Measurements from ENCODE around the gene ZNF668. TPM values are rescaled to one million over a fixed set of nuclear protein-coding genes. Genes with fewer than 3 reads are reported as not detected.

Gene ZNF668
- total RNA-seq, 1 donor from 2014 or later: 3.7 TPM

DNA sequence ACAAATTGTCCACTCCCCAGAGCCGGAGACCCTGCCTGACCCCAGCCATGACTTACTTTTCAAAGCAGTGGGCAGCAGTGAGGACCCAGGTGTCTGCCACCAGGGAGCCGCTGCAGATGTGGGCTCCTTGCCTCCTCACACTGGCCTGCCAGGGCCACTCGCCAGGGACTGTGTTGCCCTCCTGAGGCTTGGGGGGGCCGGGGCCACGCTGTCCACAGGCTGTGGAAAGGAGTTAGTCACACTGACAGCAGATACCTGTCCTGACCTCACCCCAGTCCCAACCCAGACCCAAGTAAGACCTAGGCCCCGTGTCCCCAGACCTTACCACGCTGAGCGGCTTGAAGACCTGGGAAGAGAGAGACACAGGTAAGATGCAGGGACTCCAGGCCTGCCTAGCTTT lies 13.4 kb upstream of the ZNF668 start:
- H3K4me2 ChIP-seq: no peak overlapping the region
- Mint-ChIP-seq H3K36me3 (peaks cover 7% of the 10 kb centered on the region), H3K9me3 (no peaks in the 10 kb centered on the region), H3K27me3 (ENCODE audit: insufficient read depth, low read depth) (peaks cover 5% of the 10 kb centered on the region), H3K27ac (no peak overlapping the region), H3K4me1 (no peaks in the 10 kb centered on the region), H3K4me3 (no peak overlapping the region)
- no peak overlapping the region for H3K27ac ChIP-seq
- peaks cover 13% of the 10 kb centered on the region for H3K79me2 ChIP-seq (ENCODE audit: low read depth)
- H3F3A ChIP-seq (ENCODE audit: low read depth): no peaks in the 10 kb centered on the region
- no peak overlapping the region for H2AFZ ChIP-seq (replicated peaks)
- TF ChIP-seq EZH2phosphoT487 (IDR thresholded peaks at IDR 0.05): no peak
- TF ChIP-seq, protein P1, sequence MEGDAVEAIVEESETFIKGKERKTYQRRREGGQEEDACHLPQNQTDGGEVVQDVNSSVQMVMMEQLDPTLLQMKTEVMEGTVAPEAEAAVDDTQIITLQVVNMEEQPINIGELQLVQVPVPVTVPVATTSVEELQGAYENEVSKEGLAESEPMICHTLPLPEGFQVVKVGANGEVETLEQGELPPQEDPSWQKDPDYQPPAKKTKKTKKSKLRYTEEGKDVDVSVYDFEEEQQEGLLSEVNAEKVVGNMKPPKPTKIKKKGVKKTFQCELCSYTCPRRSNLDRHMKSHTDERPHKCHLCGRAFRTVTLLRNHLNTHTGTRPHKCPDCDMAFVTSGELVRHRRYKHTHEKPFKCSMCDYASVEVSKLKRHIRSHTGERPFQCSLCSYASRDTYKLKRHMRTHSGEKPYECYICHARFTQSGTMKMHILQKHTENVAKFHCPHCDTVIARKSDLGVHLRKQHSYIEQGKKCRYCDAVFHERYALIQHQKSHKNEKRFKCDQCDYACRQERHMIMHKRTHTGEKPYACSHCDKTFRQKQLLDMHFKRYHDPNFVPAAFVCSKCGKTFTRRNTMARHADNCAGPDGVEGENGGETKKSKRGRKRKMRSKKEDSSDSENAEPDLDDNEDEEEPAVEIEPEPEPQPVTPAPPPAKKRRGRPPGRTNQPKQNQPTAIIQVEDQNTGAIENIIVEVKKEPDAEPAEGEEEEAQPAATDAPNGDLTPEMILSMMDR (IDR thresholded peaks at IDR 0.05): no peak
- no peak for TF ChIP-seq EZH2 (IDR thresholded peaks at IDR 0.05)
- H3K36me3 ChIP-seq: no peaks in the 10 kb centered on the region
- no peak overlapping the region for H3K9ac ChIP-seq
- H3K9me3 ChIP-seq (ENCODE audit: low read depth): no peaks in the 10 kb centered on the region
- no peak for DNase-seq (ENCODE audit: low spot score)
- H3K4me3 ChIP-seq: no peak overlapping the region
- H4K20me1 ChIP-seq (ENCODE audit: low read depth): peaks cover 36% of the 10 kb centered on the region
- H3K4me1 ChIP-seq: no peaks in the 10 kb centered on the region
- no peaks in the 10 kb centered on the region for H3K27me3 ChIP-seq

DNA sequence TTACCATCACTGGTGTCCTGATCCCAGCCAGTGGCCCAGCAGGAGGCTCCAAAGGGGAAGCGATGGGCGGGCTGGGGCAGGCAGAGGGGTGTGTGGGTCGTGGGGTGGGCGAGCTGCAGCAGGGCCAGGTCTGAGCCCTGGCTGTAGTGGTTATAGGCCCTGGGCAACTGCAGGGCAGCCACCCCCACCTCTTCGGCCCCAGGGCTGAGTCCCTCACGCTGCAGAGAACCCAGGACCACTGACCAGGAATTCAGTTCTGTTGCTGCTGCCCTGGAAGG lies 12.5 kb upstream of the ZNF668 start:
- Mint-ChIP-seq H3K4me3 (no peak overlapping the region), H3K4me1 (peaks cover 3% of the 10 kb centered on the region), H3K36me3 (peaks cover 9% of the 10 kb centered on the region), H3K27me3 (ENCODE audit: insufficient read depth, low read depth) (peaks cover 12% of the 10 kb centered on the region), H3K9me3 (no peaks in the 10 kb centered on the region), H3K27ac (no peak overlapping the region)
- Histone ChIP-seq H3K27ac (no peak overlapping the region), H3F3A (ENCODE audit: low read depth) (no peaks in the 10 kb centered on the region), H2AFZ (replicated peaks) (no peak overlapping the region), H3K36me3 (no peaks in the 10 kb centered on the region), H3K9me3 (ENCODE audit: low read depth) (no peaks in the 10 kb centered on the region), H4K20me1 (ENCODE audit: low read depth) (peaks cover 40% of the 10 kb centered on the region), H3K4me2 (no peak overlapping the region), H3K9ac (no peak overlapping the region), H3K4me1 (no peaks in the 10 kb centered on the region), H3K27me3 (no peaks in the 10 kb centered on the region), H3K79me2 (ENCODE audit: low read depth) (peaks cover 6% of the 10 kb centered on the region), H3K4me3 (no peak overlapping the region)
- no peak for DNase-seq (ENCODE audit: low spot score)
- TF ChIP-seq, protein P1 (IDR thresholded peaks at IDR 0.05): no peak
- TF ChIP-seq EZH2phosphoT487 (IDR thresholded peaks at IDR 0.05): no peak

- Mint-ChIP-seq H3K4me1 (peaks cover 3% of the 10 kb centered on the region), H3K4me3 (no peak overlapping the region), H3K27me3 (ENCODE audit: insufficient read depth, low read depth) (peaks cover 13% of the 10 kb centered on the region), H3K9me3 (no peaks in the 10 kb centered on the region), H3K27ac (peak overlapping the region; percentile 82), H3K36me3 (peaks cover 9% of the 10 kb centered on the region)
- no peak overlapping the region for H2AFZ ChIP-seq (replicated peaks)
- no peak overlapping the region for H3K4me2 ChIP-seq
- H3F3A ChIP-seq (ENCODE audit: low read depth): no peaks in the 10 kb centered on the region
- no peaks in the 10 kb centered on the region for H3K27me3 ChIP-seq
- peaks cover 46% of the 10 kb centered on the region for H4K20me1 ChIP-seq (ENCODE audit: low read depth)
- DNase-seq (ENCODE audit: low spot score): no peak
- H3K79me2 ChIP-seq (ENCODE audit: low read depth): peaks cover under 1% of the 10 kb centered on the region
- H3K27ac ChIP-seq: no peak overlapping the region
- no peaks in the 10 kb centered on the region for H3K36me3 ChIP-seq
- H3K9me3 ChIP-seq (ENCODE audit: low read depth): no peaks in the 10 kb centered on the region
- H3K9ac ChIP-seq: no peak overlapping the region
- no peaks in the 10 kb centered on the region for H3K4me1 ChIP-seq
- TF ChIP-seq, protein P1 (IDR thresholded peaks at IDR 0.05): no peak
- H3K4me3 ChIP-seq: no peak overlapping the region
Measured at GRCh38 chr16:31085873-31086628, 12.0 kb upstream of the ZNF668 start.
